ENCODE measurements around the gene SLC66A2. TPM values are rescaled to one million over a fixed set of nuclear protein-coding genes. Genes with fewer than 3 reads are reported as not detected.

SLC66A2 gene
- total RNA-seq, 4 donors from 2014 or later, result 27.0 to 46.4 (median 41.5) TPM

- Histone ChIP-seq H3K36me3 (peaks cover 10 to 32% (median 24%) of the 10 kb centered on the region in 4 donors), H3K27ac (replicated peaks in 1 of 4) (no peak overlapping the region), H3K9me3 (no peaks in the 10 kb centered on the region), H3K4me3 (no peak overlapping the region), H3K27me3 (no peaks in the 10 kb centered on the region), H3K4me1 (peaks cover 9 to 25% (median 19%) of the 10 kb centered on the region in 4 donors)
- WGBS, result 84% methylated on average over 17 of the region's 17 CpGs
- TF ChIP-seq POLR2AphosphoS5 (IDR thresholded peaks at IDR 0.05) (no peak), POLR2A (IDR thresholded peaks at IDR 0.05; ENCODE audit: low read depth) (no peak)
- intact Hi-C loops (cut with DNase I), result no loop called here
- no peak for DNase-seq (ENCODE audit: extremely low spot score)
These were observed 28.5 kb downstream of the SLC66A2 start for GRCh38 chr18:79922971-79923411.

- DNase-seq (ENCODE audit: extremely low spot score), result no peak
- H3K27ac ChIP-seq (replicated peaks in 1 of 4), result no peak overlapping the region
- H3K4me1 ChIP-seq, result peaks cover 9 to 25% (median 19%) of the 10 kb centered on the region in 4 donors
- intact Hi-C loops (cut with DNase I), result no loop called here
- H3K27me3 ChIP-seq, result no peaks in the 10 kb centered on the region
- H3K4me3 ChIP-seq, result no peak overlapping the region
- H3K36me3 ChIP-seq, result peaks cover 10 to 35% (median 25%) of the 10 kb centered on the region in 4 donors
- TF ChIP-seq EP300 (IDR thresholded peaks at IDR 0.05), result no peak
- no peak for TF ChIP-seq POLR2AphosphoS5 (IDR thresholded peaks at IDR 0.05)
- no peak for TF ChIP-seq POLR2A (IDR thresholded peaks at IDR 0.05; ENCODE audit: low read depth)
- TF ChIP-seq CTCF (IDR thresholded peaks at IDR 0.05), result no peak
- no peaks in the 10 kb centered on the region for H3K9me3 ChIP-seq
- 95% methylated on average over 23 of the region's 24 CpGs for WGBS
These were observed 29.2 kb downstream of the SLC66A2 start for GRCh38 chr18:79921984-79922965.

- peaks cover 17 to 62% (median 50%) of the 10 kb centered on the region in 4 donors for H3K36me3 ChIP-seq
- H3K4me3 ChIP-seq, result no peak overlapping the region
- H3K27me3 ChIP-seq, result no peaks in the 10 kb centered on the region
- no peak overlapping the region for H3K27ac ChIP-seq (replicated peaks in 1 of 4)
- peaks cover 2 to 8% (median 3%) of the 10 kb centered on the region in 4 donors for H3K4me1 ChIP-seq
- no peak for TF ChIP-seq POLR2A (IDR thresholded peaks at IDR 0.05; ENCODE audit: low read depth)
- no peak for TF ChIP-seq CTCF (IDR thresholded peaks at IDR 0.05)
- TF ChIP-seq POLR2AphosphoS5 (IDR thresholded peaks at IDR 0.05), result no peak
- TF ChIP-seq EP300 (IDR thresholded peaks at IDR 0.05), result no peak
- intact Hi-C loops (cut with DNase I), result no loop called here
- no peak for DNase-seq (ENCODE audit: extremely low spot score)
- H3K9me3 ChIP-seq, result no peaks in the 10 kb centered on the region
- 97% methylated on average over 18 of the region's 19 CpGs for WGBS
These were observed 32.4 kb downstream of the SLC66A2 start for GRCh38 chr18:79919089-79919488.

- Histone ChIP-seq H3K9me3 (no peaks in the 10 kb centered on the region), H3K27me3 (no peaks in the 10 kb centered on the region), H3K4me3 (no peak overlapping the region), H3K27ac (replicated peaks in 1 of 4) (no peak overlapping the region), H3K4me1 (peaks cover 0 to 3% (median 1%) of the 10 kb centered on the region in 4 donors), H3K36me3 (peaks cover 17 to 65% (median 55%) of the 10 kb centered on the region in 4 donors)
- intact Hi-C loops (cut with DNase I), result no loop called here
- TF ChIP-seq CTCF (IDR thresholded peaks at IDR 0.05) (no peak), EP300 (IDR thresholded peaks at IDR 0.05) (no peak), POLR2AphosphoS5 (IDR thresholded peaks at IDR 0.05) (no peak), POLR2A (IDR thresholded peaks at IDR 0.05; ENCODE audit: low read depth) (no peak)
- WGBS, result 93% methylated on average over 8 of the region's 20 CpGs
- no peak for DNase-seq (ENCODE audit: extremely low spot score)
These were observed 32.8 kb downstream of the SLC66A2 start for GRCh38 chr18:79918615-79919011.

Measured in esophagus muscularis mucosa (tissue), 4 donors.